GM18511 (cell line): ENCODE results near the gene BAMBI.

ENCODE experiments used
- ATAC-seq: cut with Tn5 transposase; IDR thresholded peaks from one replicate; pipeline ENCODE4 v1.9.1; 2021; ENCODE audit warnings: mild to moderate bottlenecking, moderate library complexity; ENCODE audit not compliant: unreplicated experiment

Gene BAMBI

DNA sequence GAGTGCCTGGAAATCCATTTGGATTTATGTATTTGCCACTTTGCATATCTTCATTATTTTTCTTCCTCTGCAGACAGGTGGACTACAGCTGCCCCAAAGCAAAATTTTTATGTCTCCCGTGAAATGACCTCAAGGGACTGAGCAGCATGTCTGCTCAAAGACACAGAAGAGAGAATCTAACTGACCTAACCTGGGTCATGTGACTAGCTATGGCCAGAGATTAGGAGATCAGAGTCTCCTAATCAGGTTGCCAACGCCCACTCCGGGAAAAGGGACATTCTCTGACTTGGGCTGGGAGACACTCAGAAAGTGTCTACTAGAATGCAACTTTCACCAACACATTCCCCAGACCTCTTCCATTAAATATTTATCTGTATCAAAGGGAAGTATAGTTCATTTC, 2.5 kb upstream of the BAMBI start:
- ATAC-seq, result no peak

DNA sequence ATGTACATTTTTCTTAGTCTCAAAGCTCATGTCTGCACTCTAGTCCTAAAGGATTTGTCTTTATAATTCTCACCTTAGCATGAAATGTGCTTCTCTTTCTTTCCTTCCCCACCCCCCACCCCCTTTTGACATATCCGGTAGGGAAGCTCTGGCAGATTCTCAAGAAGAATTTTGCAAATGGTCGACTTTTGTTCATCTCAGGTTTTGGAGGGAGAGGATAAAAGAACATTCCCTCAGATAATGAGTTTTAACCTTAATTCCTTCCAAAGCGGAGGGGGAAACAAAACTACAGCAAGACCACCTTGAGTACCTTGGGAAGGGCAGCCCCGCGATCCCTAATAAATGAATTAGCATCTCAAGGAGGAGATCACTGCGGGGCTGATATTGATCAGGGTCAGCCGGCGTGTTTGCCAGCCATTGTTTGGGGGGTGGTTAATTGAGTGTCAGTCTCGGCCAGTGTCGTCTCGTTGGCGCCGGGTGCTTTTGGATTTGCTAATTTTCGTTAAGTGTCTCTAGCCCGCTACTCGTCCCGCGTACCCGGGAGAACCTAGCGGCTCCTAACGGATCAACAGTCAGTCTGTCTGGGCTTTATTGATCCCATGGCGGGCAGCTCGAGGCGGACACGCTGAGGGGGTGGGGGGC, 874 bp upstream of the BAMBI start:
- peak; percentile 4 for ATAC-seq

DNA sequence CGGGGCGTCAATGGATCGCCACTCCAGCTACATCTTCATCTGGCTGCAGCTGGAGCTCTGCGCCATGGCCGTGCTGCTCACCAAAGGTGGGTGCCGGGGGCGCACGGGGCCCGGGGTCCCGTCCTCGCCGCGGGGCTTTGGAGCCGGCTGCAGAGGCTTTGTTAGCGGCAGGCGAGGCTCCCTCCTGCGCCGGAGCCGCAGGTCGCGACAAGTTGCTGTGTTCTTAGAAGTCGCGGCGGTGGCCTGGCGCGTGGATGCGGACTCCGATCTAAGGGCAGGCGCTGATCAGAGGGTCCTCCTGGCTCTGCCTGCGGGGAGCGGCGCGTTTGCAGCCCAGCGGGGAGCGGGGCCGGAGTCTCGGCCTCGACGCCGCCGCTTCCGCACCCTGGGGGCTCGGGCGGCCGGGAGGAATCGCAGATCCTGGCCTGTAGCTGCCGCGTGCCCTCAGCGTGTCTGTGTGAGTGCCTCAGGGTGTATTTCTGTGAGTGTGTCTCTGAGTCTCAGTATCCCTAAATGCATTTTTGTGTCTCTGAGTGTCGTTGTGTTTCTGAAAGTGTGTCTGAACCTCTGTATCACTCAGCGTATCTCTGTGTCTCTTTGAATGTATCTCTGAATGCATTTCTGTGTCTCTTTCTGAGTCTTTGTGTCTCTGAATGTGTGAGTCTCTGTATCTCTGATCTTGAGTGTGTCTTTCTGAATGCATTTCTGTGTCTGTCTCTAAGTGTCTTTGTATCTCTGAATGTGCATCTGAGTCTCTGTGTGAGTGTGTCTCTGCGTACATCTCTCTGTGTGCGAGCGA, 766 bp downstream of the BAMBI start:
- ATAC-seq, result peak; percentile 9

DNA sequence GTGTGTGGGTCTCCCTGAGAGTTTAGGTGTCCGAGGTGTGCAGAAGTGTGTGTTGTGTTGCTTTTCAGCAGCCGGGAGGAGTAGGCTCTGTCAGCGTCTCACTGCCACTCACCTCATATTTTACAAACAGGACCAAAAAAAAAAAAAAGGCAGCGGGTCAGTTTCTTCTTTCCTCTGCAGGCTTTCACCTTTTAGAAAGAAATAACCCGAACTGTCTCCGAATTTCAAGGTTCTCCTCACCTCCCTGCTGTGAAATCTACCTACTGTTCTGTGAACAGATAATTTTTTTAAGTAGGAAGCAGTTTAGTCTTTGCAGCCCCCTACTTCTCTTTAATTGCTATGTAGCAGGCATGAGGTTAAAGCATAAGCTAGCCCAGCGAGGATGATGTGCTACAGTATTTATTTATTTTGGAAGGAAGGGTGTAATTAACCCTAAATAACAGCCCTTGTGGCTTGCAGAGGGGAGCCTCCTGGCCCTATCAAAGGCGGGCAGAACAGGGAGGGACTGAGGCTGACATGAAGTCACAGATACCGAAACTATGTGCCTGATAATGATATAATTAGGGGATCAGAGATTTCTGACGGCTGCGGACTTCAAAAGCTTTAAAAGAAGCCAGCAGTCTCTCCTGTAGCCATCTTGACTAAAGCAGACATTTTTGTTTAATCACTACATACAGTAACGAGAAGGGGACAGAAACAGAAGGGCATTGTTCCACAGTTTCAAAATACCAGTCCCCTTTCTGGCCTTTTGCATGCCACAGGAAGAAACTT, 1.6 kb downstream of the BAMBI start:
- ATAC-seq, result no peak

DNA sequence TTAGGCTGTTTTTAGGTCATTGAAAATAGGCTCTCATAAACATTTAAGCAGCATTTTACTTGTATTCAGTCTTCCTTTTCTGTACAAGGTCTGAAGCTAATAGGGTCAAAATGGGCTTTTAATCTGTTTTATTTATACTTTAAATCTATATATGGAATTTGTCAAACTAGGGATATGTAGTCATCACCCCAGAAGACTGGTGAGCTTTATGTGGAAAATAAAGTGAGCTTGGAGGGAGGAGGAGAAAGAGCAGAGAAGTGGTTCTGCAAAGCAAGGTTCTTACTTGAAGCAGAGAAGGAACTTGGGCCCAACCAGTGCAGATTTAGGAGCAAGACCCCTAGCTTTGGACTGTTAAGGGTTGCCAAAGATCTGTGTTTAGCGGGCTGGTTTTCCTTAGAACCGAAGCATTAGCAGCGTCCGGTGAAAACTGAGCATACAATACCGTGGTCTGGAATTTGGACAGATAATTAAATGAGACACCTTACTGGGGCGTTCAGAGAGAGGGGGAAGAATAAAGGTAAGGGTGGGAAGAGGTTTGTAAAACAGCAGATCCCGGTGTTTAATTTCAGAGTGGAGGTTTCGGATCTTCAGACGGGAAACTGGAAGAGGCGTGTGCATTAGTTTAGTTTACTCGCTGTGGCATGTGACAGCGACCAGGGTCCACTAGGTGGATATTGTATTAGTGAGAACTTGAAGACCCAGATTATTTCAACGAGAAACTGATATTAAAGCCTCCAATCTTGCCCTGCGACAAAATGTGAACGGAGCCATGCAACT, 2.4 kb downstream of the BAMBI start:
- no peak for ATAC-seq

- ATAC-seq, result no peak
These were observed 3.0 kb downstream of the BAMBI start for GRCh38 chr10:28680358-28680752.

DNA sequence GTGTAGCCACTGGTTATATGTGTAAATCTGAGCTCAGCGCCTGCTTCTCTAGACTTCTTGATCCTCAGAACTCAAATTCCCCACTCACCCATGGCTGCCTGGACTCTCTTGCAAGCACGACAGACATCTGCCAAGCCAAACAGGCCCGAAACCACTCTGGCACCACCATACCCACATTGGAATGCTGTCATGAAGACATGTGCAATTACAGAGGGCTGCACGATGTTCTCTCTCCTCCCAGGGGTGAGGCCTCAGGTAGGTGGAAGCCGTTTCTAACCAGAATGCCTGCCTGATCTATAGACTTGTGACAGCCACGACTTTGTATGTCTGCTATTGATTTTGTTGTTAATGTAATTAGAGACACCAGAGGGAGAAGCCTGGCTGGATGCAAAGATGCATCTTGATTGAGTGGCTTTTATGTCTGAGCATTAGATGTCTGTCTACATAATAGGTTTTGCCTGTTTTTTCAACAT, 4.0 kb downstream of the BAMBI start:
- no peak for ATAC-seq

DNA sequence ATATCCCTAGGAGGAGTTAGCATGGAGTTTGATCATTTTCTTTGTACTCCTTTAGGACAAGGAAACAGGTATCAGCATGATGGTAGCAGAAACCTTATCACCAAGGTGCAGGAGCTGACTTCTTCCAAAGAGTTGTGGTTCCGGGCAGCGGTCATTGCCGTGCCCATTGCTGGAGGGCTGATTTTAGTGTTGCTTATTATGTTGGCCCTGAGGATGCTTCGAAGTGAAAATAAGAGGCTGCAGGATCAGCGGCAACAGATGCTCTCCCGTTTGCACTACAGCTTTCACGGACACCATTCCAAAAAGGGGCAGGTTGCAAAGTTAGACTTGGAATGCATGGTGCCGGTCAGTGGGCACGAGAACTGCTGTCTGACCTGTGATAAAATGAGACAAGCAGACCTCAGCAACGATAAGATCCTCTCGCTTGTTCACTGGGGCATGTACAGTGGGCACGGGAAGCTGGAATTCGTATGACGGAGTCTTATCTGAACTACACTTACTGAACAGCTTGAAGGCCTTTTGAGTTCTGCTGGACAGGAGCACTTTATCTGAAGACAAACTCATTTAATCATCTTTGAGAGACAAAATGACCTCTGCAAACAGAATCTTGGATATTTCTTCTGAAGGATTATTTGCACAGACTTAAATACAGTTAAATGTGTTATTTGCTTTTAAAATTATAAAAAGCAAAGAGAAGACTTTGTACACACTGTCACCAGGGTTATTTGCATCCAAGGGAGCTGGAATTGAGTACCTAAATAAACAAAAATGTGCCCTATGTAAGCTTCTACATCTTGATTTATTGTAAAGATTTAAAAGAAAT, 4.8 kb downstream of the BAMBI start:
- ATAC-seq, result no peak

DNA sequence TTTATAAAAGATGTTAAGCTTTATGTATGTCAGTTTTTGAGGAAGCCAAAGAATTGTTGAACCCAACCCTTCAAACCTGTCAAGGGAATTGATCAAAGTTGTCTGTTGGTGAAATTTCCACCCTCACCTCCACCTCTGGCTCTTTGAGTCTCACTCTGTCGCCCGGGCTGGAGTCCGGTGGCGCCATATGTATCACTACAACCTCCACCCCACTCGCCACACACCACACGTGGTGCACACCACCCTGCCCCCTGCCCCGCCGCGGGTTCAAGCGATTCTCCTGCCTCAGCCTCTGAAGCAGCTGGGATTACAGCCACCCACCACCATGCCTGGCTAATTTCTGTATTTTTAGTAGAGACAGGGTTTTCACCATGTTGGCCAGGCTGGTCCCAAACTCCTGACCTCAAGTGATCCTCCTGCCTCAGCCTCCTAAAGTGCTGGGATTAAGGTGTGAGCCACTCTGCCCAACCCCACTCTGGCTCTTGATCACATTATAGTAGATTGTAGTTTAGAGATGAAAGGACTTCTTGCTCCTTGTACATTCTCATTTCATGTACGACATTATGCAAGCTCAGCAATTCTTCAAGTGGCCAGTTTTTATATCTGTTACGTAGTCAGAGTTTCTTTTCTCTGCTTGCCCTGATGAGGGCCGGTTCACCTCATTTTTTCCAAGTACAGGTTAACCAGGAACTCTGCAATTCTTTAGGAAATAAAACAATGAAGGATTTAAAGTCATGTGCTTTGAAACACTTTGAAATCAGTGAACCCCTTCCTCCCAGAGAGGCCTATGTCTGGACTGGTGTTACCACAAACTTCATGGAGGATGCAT, 7.0 kb downstream of the BAMBI start:
- no peak for ATAC-seq

GRCh38 chr10:28684986-28685580, 7.8 kb downstream of the BAMBI start:
- ATAC-seq, result no peak

GRCh38 chr10:28685717-28686116, 8.4 kb downstream of the BAMBI start:
- ATAC-seq, result no peak

DNA sequence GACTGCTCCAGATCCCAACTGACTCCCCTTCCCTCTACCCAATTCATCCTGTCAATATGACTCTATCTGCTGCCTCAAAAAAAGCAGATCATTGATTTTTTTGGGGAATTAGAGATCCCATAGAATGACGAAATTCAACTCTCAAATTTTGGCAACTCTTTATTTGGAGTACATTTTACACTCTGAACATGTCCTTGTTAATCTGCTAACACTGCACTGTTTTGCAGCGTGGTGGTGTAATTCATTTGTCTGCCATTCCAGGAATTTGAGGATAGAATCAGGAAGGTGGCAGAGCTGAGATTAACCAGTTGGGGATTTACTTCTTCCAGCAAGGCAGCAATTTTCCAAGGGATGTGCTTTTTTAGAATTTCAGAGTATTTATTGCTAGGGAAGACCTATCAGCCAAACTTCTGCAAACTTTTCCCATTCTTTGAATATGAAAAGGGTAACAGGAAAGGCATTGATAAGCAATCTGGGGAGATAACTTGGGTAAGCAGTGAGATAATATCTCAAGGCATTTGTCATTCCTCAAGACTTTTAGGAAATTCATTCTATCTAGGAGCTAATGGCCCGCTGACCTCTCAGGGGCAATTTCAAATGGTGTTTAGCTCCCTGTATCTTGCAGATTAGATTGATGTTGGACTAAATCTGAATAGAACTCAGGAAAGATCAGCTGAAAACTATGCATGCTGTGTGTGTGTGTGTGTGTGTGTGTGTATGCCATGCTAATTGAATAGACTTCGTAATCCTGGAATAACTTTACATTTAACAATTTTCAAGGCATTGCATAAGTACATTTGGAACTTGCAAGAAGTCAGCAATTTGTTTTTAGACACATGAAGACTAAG, 9.7 kb downstream of the BAMBI start:
- no peak for ATAC-seq

DNA sequence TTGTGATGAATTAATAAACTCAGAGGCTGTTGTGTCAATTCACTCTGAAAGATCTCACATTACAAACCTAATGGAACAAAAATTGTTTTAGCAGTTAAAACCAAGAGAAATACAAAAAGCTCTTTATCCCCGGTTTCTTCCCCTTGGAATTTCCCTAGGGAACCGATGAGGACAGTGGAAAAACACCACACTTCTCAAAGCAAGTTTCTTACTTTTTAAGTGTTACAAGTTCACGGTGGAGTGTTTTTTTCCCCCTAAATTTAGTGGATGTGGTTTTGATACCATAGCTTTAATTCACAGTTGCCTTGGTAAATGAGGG, 10.3 kb downstream of the BAMBI start:
- no peak for ATAC-seq

GRCh38 chr10:28690545-28690944, 13.2 kb downstream of the BAMBI start:
- ATAC-seq, result no peak

DNA sequence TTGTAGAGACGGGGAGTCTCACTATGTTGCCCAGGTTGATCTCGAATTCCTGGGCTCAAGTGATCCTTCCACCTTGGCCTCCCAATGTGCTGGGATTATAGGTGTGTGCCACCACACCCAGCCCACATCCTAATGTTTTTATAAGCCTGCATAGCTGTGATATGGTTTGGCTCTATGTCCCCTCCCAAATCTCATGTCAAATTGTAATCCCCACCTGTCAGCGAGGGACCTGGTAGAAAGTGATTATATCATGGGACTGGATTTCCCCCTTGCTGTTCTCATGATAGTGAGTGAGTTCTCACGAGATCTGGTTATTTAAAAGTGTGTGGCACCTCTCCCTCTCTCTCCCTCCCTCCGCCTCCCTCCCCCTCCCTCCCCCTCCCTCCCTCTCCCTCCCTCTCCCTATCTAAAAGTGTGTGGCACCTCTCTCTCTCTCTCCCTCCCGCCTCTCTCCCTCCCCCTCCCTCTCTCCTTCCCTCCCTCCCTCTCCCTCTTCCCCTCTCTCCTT, 13.9 kb downstream of the BAMBI start:
- ATAC-seq, result no peak

DNA sequence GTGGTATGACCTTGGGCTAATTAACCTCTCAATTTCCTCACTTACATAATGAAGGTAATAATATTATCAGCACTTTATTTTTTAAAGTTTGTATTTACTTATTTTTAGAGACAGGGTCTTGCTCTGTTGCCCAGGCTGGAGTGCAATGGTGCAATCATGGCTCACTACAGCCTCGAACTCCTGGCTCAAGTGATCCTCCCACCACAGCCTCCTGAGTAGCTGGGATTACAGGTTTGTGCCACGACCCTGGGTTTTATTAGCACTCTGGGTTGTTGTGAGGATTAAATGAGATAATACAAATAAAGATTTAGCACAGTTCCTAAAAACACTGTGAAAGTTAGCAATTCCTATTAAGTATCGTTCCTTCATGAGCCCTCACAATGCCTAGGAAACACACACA, 14.7 kb downstream of the BAMBI start:
- no peak for ATAC-seq

GRCh38 chr10:28694530-28694929, 17.2 kb downstream of the BAMBI start:
- no peak for ATAC-seq

- ATAC-seq, result no peak
These were observed 20.8 kb downstream of the BAMBI start for GRCh38 chr10:28698075-28698474.
